Right lobe of liver (tissue), 6 donors: ENCODE data around the gene KDM3A. TPM values are rescaled to one million over a fixed set of nuclear protein-coding genes. Genes with fewer than 3 reads are reported as not detected.

Experiments used
- ATAC-seq, 4 donors: fragments of 200-7000 bp; cut with Tn5 transposase; one replicate each; pipeline ENCODE4 v1.9.1; 2020; ENCODE audit warnings: mild to moderate bottlenecking in 4 of 4, moderate library complexity in 4 of 4
- DNase-seq, 3 donors: peaks; one replicate each; pipeline ENCODE4 v3.0.0-alpha.2; 2020
- H3K27ac ChIP-seq, 3 donors: fragments of 200-600 bp; one replicate each; pipeline ENCODE4 v1.8.0; 2022
- H3K27me3 ChIP-seq, 2 donors: fragments of 200-600 bp; one replicate each; pipeline ENCODE4 v1.8.0; 2022
- H3K36me3 ChIP-seq, 4 donors: fragments of 200-600 bp; sonication (generic) in 1 of 4; one replicate each; pipeline versions ENCODE4 v1.5.1 to v1.8.0; 2017 to 2022; ENCODE audit warnings: control low read depth in 1 of 4
- H3K4me1 ChIP-seq, 4 donors: fragments of 200-600 bp; sonication (generic) in 1 of 4; one replicate each; pipeline versions ENCODE4 v1.5.1 to v1.8.0; 2017 to 2022; ENCODE audit warnings: control low read depth in 1 of 4
- H3K4me3 ChIP-seq, 3 donors: fragments of 200-600 bp; one replicate each; pipeline ENCODE4 v1.8.0; 2022
- H3K9me3 ChIP-seq, 4 donors: fragments of 200-600 bp; sonication (generic) in 1 of 4; one replicate each; pipeline versions ENCODE4 v1.5.1 to v1.8.0; 2017 to 2022; ENCODE audit warnings: control low read depth in 1 of 4
- POLR2A ChIP-seq: fragments of 450-650 bp; IDR thresholded peaks from one replicate; pipeline ENCODE4 v1.6.1; 2017; ENCODE audit warnings: antibody characterized with exemption, mild to moderate bottlenecking
- WGBS: methylation state at CpG from one replicate; pipeline ENCODE4 v1.1.6; 2018; ENCODE audit warnings: low coverage, low lambda C conversion rate; ENCODE audit not compliant: insufficient coverage; ENCODE audit errors: missing lambda C conversion rate; 5-methylcytosine and 5-hydroxymethylcytosine counted together
- intact Hi-C, 2 donors: fragments of 100-400 bp; cut with DNase I; formaldehyde crosslinking; loops; one replicate each; pipeline versions ENCODE4 v1.11.2 to v1.14.1; 2022
- total RNA-seq, 6 experiments: library from RNA; depleted of rRNA in 2 of 6; stranded (reverse); fragments of >200 nt in 2 of 6; fragmentation: NEBNext Ultra II Directional in 3 of 6; extraction: Animal tissue kit (Norgen Biotek cat#: 25700) in 3 of 6; gene quantifications; one replicate each; pipeline versions ENCODE4 v1.1.0 to v1.2.4, GENCODE V29; 2016 to 2023
- TF ChIP-seq, protein P1 (sequence below), 4 donors: fragments of 200-600 bp in 3 of 4; fragments of 450-650 bp in 1 of 4; IDR thresholded peaks; one replicate each; pipeline versions ENCODE4 v1.5.1 to v1.8.0; 2016 to 2022; ENCODE audit warnings: antibody characterized with exemption in 4 of 4, mild to moderate bottlenecking in 2 of 4
- donor health status: DM: no; HTN: yes; CAD: no.
- donor health status: DM: no; HTN: no; CAD: no.
- donor health status: DM: no; HTN: no; CAD: no.
- donor health status: DM: no; HTN: yes; CAD: no.
- donor health status: DM: no; HTN: yes; CAD: no.

The KDM3A gene
- total RNA-seq, 6 experiments from 2014 or later, result 7.2 to 40.8 (median 13.6) TPM

DNA sequence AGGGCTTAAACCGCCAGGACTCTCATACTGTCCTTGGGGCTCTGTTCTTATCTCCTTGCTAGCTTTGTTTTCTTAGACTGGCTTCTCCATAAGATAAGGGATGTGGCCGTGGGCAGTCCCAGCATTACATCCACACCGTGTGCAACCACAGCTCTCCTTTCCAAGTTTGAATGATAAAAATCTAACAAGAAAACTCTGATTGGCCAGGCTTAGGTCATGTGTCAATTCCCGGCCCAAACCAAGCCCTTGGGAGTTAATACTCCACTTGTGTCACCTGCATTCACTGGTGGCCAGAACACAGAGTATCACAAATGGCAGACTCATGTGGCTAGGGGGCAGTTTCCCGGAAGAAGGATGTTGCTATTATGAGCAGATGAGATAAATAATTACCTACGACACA, 43.2 kb upstream of the KDM3A start:
- Histone ChIP-seq H3K27ac (no peak overlapping the region), H3K4me1 (no peaks in the 10 kb centered on the region), H3K4me3 (no peak overlapping the region), H3K36me3 (no peaks in the 10 kb centered on the region), H3K27me3 (no peaks in the 10 kb centered on the region), H3K9me3 (no peaks in the 10 kb centered on the region)
- intact Hi-C loops, result no loop called here
- TF ChIP-seq, protein P1, sequence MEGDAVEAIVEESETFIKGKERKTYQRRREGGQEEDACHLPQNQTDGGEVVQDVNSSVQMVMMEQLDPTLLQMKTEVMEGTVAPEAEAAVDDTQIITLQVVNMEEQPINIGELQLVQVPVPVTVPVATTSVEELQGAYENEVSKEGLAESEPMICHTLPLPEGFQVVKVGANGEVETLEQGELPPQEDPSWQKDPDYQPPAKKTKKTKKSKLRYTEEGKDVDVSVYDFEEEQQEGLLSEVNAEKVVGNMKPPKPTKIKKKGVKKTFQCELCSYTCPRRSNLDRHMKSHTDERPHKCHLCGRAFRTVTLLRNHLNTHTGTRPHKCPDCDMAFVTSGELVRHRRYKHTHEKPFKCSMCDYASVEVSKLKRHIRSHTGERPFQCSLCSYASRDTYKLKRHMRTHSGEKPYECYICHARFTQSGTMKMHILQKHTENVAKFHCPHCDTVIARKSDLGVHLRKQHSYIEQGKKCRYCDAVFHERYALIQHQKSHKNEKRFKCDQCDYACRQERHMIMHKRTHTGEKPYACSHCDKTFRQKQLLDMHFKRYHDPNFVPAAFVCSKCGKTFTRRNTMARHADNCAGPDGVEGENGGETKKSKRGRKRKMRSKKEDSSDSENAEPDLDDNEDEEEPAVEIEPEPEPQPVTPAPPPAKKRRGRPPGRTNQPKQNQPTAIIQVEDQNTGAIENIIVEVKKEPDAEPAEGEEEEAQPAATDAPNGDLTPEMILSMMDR (IDR thresholded peaks at IDR 0.05), result no peak
- no peak for TF ChIP-seq POLR2A
- ATAC-seq (no peak), DNase-seq (no peak)
- 56% methylated on average over 6 of the region's 6 CpGs for WGBS

DNA sequence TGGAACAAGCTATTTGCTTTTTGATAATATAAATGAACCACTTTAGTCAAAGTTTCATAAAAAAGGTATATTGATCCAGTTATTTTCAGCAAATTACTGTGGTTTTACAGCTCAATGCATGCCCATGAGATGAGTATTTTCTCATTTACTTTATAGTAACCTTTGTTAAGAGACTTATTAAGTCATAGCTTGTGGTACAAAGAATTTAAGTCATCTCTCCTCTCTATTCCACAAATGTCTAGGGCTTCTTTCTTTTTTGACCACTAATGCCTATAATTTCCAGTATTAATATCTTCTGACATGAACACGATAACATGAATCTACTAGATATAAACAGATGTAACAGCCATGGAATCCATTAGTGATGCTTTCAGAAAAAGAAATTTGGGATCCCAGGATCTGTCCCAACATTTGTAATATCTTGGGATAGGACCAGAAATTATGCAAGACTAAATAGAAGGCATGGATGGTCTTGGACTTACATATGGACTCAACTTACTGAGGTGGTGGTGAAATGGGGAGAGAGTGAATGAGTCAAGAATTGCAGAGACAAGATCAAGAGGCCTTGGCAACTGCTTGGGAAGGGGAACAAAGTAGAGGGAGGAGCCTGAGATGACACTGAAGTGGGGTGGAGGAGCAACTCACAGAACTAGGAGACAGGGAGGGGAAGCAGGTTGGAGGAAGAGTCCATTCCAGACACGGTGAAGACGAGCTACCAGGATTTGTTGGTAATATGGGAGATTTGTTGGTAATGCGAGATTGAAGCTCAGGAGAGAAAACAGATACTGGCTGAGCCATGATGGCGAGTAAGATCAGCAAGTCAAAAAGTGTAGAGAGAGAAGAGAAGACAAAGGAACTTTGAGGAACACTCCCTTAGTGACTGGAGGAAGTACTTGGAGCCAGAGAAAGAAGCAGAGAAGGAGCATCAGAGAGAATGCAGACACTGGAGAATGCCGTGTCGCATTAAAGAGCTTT, 42.4 kb upstream of the KDM3A start:
- TF ChIP-seq POLR2A, result no peak
- TF ChIP-seq, protein P1 (IDR thresholded peaks at IDR 0.05), result no peak
- intact Hi-C loops, result no loop called here
- H3K36me3 ChIP-seq, result no peaks in the 10 kb centered on the region
- no peaks in the 10 kb centered on the region for H3K4me1 ChIP-seq
- H3K4me3 ChIP-seq, result no peak overlapping the region
- H3K27ac ChIP-seq, result no peak overlapping the region
- ATAC-seq, result no peak
- H3K9me3 ChIP-seq, result no peaks in the 10 kb centered on the region
- H3K27me3 ChIP-seq, result no peaks in the 10 kb centered on the region
- 88% methylated on average over 7 of the region's 7 CpGs for WGBS
- DNase-seq, result no peak

DNA sequence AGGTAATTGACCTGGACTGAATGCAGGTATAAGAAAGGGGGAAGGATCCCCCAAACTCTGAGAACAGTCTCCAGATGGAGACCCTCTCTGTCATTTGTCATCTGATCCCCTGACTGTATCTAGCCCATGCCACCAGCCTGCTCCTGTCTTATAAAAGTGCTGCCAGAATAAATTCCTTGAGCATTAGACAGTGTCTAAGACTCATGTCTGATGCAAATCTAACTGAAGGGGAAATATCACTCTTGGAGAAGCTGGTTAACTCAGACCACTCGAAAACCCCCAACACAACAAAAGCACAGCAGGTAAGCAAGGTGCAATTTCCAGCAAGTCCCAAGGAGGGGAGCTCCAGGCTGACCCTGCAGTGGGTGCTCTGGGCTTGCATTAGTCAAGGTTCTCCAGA, 40.9 kb upstream of the KDM3A start:
- Histone ChIP-seq H3K27ac (no peak overlapping the region), H3K4me1 (no peaks in the 10 kb centered on the region), H3K9me3 (no peaks in the 10 kb centered on the region), H3K4me3 (no peak overlapping the region), H3K36me3 (no peaks in the 10 kb centered on the region), H3K27me3 (no peaks in the 10 kb centered on the region)
- DNase-seq, result no peak
- 50% methylated on average over 1 of the region's 1 CpG for WGBS
- ATAC-seq, result no peak
- intact Hi-C loops, result no loop called here
- TF ChIP-seq, protein P1 (IDR thresholded peaks at IDR 0.05), result no peak
- TF ChIP-seq POLR2A, result no peak

DNA sequence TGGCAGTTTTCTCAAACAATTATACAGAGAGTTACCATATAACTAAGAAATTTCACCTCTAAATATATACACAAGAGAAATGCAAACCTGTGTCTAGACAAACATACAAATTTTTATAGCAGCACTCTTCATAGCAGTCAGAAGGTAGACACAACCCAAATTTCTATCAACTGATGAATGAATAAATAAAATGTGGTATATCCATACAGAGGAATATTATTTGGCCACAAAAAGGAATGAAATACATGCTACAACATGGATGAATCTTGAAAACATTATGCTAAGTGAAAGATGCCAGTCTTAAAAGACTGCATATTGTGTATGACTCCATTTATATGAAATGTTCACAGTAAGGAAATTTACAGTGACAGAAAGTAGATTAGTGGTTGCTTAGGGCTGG, 30.6 kb upstream of the KDM3A start:
- no peak for TF ChIP-seq POLR2A
- TF ChIP-seq, protein P1 (IDR thresholded peaks at IDR 0.05), result no peak
- no peak for ATAC-seq
- no peak for DNase-seq

More for the DNA sequence above, 30.6 kb upstream of the KDM3A start:
- H3K27ac ChIP-seq, result no peak overlapping the region
- no peaks in the 10 kb centered on the region for H3K36me3 ChIP-seq
- H3K27me3 ChIP-seq, result no peaks in the 10 kb centered on the region
- no peaks in the 10 kb centered on the region for H3K4me1 ChIP-seq
- no peak overlapping the region for H3K4me3 ChIP-seq
- no peaks in the 10 kb centered on the region for H3K9me3 ChIP-seq
- intact Hi-C loops, result no loop called here
